ENCODE results near the gene PLP1.

PLP1 gene

GRCh38 chrX:103823591-103823990 lies 47.0 kb downstream of the PLP1 start:
- no peak for DNase-seq (ENCODE audit: low read depth in 1 of 2, low spot score in 1 of 2)

- no peak for DNase-seq (ENCODE audit: low read depth in 1 of 2, low spot score in 1 of 2)
Observed at GRCh38 chrX:103825881-103826280, 49.2 kb downstream of the PLP1 start.

GRCh38 chrX:103828529-103828928 lies 51.9 kb downstream of the PLP1 start:
- DNase-seq (ENCODE audit: low read depth in 1 of 2, low spot score in 1 of 2) = no peak

GRCh38 chrX:103830848-103831247 lies 54.2 kb downstream of the PLP1 start:
- no peak for DNase-seq (ENCODE audit: low read depth in 1 of 2, low spot score in 1 of 2)

- DNase-seq (ENCODE audit: low read depth in 1 of 2, low spot score in 1 of 2) = no peak
Observed at GRCh38 chrX:103831342-103831802, 54.7 kb downstream of the PLP1 start.

- peak; percentile 21 to 39 for DNase-seq (ENCODE audit: low read depth in 1 of 2, low spot score in 1 of 2)
Observed at GRCh38 chrX:103831803-103832544, 55.3 kb downstream of the PLP1 start, which contains the start of gene RAB9B. Gene RAB9B (minus strand): TSS chrX:103832257. CDS start chrX:103825784, 6,473 bp downstream.

- no peak for DNase-seq (ENCODE audit: low read depth in 1 of 2, low spot score in 1 of 2)
Observed at GRCh38 chrX:103839404-103839803, 62.8 kb downstream of the PLP1 start.
